GM21515 (cell line): ENCODE measurements around the gene ELAVL1.

ENCODE experiments used
- ATAC-seq: cut with Tn5 transposase; IDR thresholded peaks from one replicate; pipeline ENCODE4 v1.9.1; 2021; ENCODE audit not compliant: unreplicated experiment

ELAVL1 gene

DNA sequence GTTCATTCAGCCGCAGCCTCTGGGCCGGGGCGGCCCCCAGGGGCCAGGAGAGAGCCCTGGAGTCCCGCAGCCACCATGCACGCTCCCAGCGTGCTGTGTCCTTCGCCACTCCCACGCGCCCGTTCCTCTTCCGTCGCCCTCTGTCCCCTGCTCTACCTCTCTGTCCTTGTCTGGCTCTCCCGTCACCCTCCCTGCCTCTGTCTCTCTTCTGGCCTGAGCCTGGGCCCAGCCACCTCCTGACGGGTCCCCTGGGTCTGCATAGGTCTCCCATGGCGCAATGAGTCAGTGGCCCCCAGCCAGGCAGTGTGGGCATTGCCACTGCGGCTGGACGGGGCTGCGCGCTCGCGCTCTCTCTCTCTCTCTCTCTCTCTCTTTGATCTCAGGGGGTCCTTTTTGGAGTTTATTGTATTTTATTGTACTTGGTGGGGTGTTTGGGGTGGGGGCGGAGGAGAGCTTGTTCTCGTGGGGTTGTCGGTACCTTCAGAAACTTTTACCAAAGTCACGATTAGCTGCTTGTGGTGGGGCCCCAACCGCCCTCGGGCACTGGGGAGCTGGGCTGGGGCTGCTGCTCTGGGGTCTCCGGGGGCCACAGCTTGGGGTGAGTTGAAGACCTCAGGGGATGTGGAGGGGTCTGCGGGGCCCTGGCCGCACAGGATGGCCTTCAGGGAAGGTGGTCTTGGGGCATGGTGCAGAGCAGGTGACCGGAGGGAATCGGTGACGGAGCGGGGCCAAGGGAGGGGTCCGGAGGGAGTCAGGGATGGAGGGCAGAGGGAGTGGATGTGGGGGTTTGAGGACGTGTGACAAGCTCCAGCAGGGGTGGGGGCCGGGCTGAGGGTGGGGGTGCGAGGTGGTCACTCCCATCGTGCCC, 92.5 kb downstream of the ELAVL1 start:
- ATAC-seq: no peak

DNA sequence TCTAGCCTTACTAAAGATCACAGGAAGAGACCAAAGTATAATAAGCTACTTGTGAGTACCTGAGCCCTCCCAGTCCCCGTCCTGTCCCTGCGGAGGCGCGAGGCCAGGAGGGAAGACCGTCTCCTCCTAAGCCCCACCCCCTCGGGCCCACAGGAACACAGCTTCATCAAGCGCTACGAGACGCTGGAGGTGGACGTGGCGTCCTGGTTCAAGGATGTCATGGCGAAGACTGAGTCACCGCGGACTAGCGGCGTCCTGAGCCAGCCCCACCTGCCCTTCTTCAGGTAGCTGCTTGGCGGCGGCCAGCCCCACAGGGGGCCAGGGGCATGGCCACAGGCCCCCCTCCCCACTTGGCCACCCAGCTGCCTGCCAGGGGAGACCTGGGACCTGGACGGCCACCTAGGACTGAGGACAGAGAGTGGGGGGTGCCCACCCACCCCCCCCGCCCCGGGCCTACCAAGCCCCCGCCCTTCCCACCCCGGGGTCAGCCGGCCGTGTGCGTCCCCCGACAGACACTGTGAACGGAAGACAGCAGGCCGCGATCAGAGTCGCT, 93.2 kb downstream of the ELAVL1 start:
- no peak for ATAC-seq

DNA sequence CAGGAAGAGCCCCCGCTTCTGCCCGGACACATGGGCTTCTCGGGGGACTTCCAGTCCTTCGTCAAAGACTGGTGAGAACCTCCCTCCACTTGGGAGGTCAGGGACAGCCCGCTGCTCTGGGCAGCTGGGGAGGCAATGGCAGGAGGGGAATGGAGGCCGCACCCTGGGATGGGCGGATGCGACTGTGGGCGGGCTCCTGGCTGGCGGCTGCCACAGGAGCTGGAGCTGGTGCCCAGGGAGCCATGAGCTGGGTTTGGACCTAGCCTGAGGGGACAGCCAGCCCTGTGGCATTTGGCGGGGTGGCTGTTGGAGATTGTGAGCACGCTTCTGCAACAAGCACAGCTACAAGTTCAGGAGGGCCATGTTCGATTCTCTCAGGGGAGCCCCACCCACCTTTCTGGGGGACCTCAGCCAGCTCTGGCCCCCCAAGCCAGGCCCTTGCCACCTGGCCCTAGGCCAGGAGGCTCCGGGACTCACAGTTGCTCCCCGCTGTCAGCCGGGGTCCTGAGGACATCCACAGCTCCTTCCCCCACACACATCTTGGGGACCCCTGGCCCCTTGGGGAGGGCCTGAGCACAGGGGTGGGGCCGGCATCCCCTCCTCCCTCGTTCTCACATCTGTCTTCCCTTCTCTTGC, 93.8 kb downstream of the ELAVL1 start:
- no peak for ATAC-seq

DNA sequence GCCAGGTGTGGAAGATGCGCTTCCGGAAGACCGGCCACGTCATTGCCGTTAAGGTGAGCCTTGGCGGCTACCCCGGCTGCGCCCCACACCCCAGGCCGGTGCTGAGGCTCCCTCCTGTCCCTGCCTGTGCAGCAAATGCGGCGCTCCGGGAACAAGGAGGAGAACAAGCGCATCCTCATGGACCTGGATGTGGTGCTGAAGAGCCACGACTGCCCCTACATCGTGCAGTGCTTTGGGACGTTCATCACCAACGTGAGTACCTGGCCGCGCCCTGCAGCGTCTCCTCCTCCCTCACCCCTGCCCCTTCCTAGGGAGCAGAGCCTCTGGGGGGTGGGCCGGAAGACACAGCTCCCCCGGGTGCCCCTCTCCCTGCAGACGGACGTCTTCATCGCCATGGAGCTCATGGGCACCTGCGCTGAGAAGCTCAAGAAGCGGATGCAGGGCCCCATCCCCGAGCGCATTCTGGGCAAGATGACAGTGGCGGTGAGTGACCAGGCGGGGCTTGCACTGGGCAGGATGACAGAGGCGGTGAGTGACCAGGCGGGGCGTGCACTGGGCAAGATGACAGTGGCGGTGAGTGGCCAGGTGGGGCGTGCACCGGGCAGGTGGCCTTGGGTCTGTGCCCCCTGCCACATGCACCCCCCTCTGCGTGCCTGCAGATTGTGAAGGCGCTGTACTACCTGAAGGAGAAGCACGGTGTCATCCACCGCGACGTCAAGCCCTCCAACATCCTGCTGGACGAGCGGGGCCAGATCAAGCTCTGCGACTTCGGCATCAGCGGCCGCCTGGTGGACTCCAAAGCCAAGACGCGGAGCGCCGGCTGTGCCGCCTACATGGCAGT, 94.9 kb downstream of the ELAVL1 start:
- no peak for ATAC-seq

DNA sequence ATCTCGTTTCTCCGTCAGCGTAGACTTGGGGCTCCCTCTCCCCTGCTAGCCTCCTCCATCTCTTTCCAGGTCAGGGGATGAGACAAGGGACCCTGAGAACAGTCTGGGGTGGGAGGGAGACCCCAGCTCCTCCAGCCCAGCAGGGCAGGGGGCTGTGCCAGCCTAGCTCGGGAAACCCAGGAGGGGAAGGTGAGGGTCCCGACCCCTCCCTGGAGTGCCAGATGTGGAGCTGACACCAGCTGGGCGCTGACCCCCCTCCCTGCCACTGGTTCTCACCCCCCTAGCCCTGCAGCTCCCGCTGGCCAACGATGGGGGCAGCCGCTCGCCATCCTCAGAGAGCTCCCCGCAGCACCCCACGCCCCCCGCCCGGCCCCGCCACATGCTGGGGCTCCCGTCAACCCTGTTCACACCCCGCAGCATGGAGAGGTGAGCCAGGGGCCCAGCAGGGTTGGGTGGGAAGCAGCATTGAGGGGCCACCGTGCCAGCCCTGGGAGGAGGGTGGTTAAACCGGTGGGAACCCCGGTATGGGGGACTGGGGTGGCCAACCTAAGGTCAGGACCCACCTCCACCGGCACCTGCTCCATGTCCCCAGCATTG, 95.9 kb downstream of the ELAVL1 start:
- no peak for ATAC-seq

DNA sequence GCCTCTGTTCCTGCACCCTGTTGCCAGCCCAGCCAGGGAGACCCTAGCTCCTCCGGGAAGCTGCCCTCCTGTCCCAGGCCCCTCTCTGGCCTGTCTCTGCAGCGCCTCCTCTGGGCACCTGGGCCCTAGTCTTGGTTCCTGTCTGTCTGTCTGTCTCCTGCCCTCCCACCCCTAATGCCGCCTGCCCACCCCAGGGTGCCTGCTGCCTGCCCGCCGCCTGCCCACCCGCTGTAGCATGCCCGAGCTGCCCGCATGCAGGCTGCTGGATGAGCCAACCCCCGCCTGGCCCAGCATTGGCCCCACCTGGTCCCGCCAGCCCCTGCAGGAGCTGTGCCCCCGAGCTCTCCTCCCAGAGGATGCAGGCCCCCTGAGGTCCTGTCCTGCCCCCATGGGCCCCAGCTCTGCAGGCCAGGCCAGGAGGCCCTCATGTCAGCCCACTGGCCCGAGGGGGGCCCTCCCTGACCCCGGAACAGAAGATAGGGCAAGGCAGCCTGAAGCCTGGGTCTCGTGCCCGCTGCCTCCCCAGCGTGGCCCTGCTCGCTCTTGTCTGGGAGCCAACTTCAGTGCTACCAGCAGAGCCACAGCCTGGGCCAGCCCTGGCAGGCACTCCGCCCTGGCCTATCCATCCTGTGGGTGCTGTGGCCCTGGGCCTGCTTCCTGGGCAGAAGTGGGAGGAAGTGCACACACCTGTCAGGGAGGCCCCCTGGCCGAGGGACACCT, 96.5 kb downstream of the ELAVL1 start:
- no peak for ATAC-seq
